Thyroid gland (tissue), 4 donors: ENCODE results near the gene EIF5.

ENCODE experiments used
- POLR2A ChIP-seq, 2 donors: fragments of 450-650 bp; IDR thresholded peaks; one replicate each; pipeline ENCODE4 v1.6.1; 2017; ENCODE audit warnings: antibody characterized with exemption in 2 of 2, mild to moderate bottlenecking in 2 of 2, moderate library complexity in 1 of 2
- TF ChIP-seq, protein P1 (sequence below), 6 experiments: fragments of 200-600 bp in 3 of 6; fragments of 450-650 bp in 3 of 6; sonication (generic) in 3 of 6; IDR thresholded peaks; one replicate each; pipeline ENCODE4 v1.5.1; 2016 to 2019; ENCODE audit warnings: antibody characterized with exemption in 6 of 6, mild to moderate bottlenecking in 2 of 6, inconsistent platforms in 1 of 6, moderate library complexity in 1 of 6

DNA sequence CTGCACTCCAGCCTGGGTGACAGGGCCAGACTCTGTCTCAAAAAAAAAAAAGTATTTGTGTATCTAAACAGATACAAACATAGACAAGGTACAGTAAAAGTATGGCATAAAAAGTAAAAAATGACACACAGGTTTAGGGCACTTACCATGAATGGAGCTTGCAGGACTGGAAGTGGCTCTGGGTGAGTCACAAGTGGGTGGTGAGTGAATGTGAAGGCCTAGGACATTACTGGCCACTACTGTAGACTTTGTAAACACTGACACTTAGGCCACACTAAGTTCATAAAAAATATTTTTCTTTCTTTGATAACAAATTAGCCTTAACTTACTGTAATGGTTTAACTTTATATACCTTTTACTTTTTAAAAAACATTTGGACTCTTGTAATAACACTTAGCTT, 38.0 kb upstream of the EIF5 start:
- TF ChIP-seq, protein P1, sequence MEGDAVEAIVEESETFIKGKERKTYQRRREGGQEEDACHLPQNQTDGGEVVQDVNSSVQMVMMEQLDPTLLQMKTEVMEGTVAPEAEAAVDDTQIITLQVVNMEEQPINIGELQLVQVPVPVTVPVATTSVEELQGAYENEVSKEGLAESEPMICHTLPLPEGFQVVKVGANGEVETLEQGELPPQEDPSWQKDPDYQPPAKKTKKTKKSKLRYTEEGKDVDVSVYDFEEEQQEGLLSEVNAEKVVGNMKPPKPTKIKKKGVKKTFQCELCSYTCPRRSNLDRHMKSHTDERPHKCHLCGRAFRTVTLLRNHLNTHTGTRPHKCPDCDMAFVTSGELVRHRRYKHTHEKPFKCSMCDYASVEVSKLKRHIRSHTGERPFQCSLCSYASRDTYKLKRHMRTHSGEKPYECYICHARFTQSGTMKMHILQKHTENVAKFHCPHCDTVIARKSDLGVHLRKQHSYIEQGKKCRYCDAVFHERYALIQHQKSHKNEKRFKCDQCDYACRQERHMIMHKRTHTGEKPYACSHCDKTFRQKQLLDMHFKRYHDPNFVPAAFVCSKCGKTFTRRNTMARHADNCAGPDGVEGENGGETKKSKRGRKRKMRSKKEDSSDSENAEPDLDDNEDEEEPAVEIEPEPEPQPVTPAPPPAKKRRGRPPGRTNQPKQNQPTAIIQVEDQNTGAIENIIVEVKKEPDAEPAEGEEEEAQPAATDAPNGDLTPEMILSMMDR (IDR thresholded peaks at IDR 0.05) = no peak
- no peak for TF ChIP-seq POLR2A (IDR thresholded peaks at IDR 0.05)
